ENCODE results near the gene SLC25A28. TPM values are rescaled to one million over a fixed set of nuclear protein-coding genes. Genes with fewer than 3 reads are reported as not detected.
"Not testable (repeated sequence)": the region's sequence is repeated elsewhere in the genome, so short reads cannot be mapped to it uniquely, and the experiment has no call there.

Gene SLC25A28
- total and polyA plus RNA-seq, 3 donors from 2014 or later, result 58.2 to 202 (median 89.3) TPM

GRCh38 chr10:99630433-99630832 is 10.2 kb upstream of the SLC25A28 start:
- TF ChIP-seq CTCF (IDR thresholded peaks at IDR 0.05) (peak in 1 of 3 experiments; percentile 22), POLR2A (IDR thresholded peaks at IDR 0.05) (no peak)
- intact Hi-C loops (cut with DNase I; ENCODE audit: low total_unique reads), result no loop called here
- WGBS, 2 donors, result 23 to 52% methylated on average over 2 of the region's 2 CpGs
- H3K27ac ChIP-seq, result no peak overlapping the region
- H3K36me3 ChIP-seq (ENCODE audit: low read depth, missing control alignments), result no peaks in the 10 kb centered on the region
- DNase-seq, result peak; percentile 50
- no peaks in the 10 kb centered on the region for H3K4me1 ChIP-seq
- H3K9me3 ChIP-seq, result no peaks in the 10 kb centered on the region
- no peaks in the 10 kb centered on the region for H3K27me3 ChIP-seq
- H3K4me3 ChIP-seq, result no peak overlapping the region

GRCh38 chr10:99629625-99629978 is 9.4 kb upstream of the SLC25A28 start:
- no peaks in the 10 kb centered on the region for H3K27me3 ChIP-seq
- DNase-seq, result no peak
- TF ChIP-seq CTCF (IDR thresholded peaks at IDR 0.05) (no peak), POLR2A (IDR thresholded peaks at IDR 0.05) (no peak)
- H3K9me3 ChIP-seq, result no peaks in the 10 kb centered on the region
- H3K27ac ChIP-seq, result no peak overlapping the region
- WGBS, 2 donors, result 64 to 100% methylated on average over 2 to 3 of the region's 3 CpGs
- H3K36me3 ChIP-seq (ENCODE audit: low read depth, missing control alignments), result no peaks in the 10 kb centered on the region
- intact Hi-C loops (cut with DNase I; ENCODE audit: low total_unique reads), result loop anchor here (10.0 kb wide), 1 partner anchor 195 kb away; the partner anchor contains the start of gene GOT1
- H3K4me1 ChIP-seq, result no peaks in the 10 kb centered on the region
- H3K4me3 ChIP-seq, result no peak overlapping the region

- Histone ChIP-seq H3K27me3 (no peaks in the 10 kb centered on the region), H3K4me1 (no peaks in the 10 kb centered on the region), H3K27ac (no peak overlapping the region), H3K4me3 (no peak overlapping the region), H3K9me3 (no peaks in the 10 kb centered on the region), H3K36me3 (ENCODE audit: low read depth, missing control alignments) (no peaks in the 10 kb centered on the region)
- intact Hi-C loops (cut with DNase I; ENCODE audit: low total_unique reads), result loop anchor here (10.0 kb wide), 1 partner anchor 194 kb away; the partner anchor contains the start of gene GOT1
- TF ChIP-seq CTCF (IDR thresholded peaks at IDR 0.05) (no peak), POLR2A (IDR thresholded peaks at IDR 0.05) (no peak)
- WGBS, 2 donors, result 81 to 88% methylated on average over 1 of the region's 1 CpG
- no peak for DNase-seq
These were observed 8.8 kb upstream of the SLC25A28 start for GRCh38 chr10:99628923-99629624.

- not testable (repeated sequence) for DNase-seq; H3K9me3 ChIP-seq; H3K27me3 ChIP-seq; H3K27ac ChIP-seq; H3K4me3 ChIP-seq; H3K4me1 ChIP-seq; H3K36me3 ChIP-seq (ENCODE audit: low read depth, missing control alignments)
- WGBS, 2 donors, result 61 to 67% methylated on average over 3 of the region's 3 CpGs
- intact Hi-C loops (cut with DNase I; ENCODE audit: low total_unique reads), result loop anchor here (10.0 kb wide), 1 partner anchor 190 kb away; the partner anchor contains the start of gene GOT1
These were observed 4.9 kb upstream of the SLC25A28 start for GRCh38 chr10:99625124-99625523.

- DNase-seq, result no peak
These were observed 3.7 kb upstream of the SLC25A28 start for GRCh38 chr10:99623919-99624318.

More at GRCh38 chr10:99623919-99624318, 3.7 kb upstream of the SLC25A28 start:
- H3K4me3 ChIP-seq, result no peak overlapping the region
- peaks cover 15% of the 10 kb centered on the region for H3K4me1 ChIP-seq
- H3K27me3 ChIP-seq, result no peaks in the 10 kb centered on the region
- H3K27ac ChIP-seq, result no peak overlapping the region
- intact Hi-C loops (cut with DNase I; ENCODE audit: low total_unique reads), result loop anchor here (10.0 kb wide), 1 partner anchor 189 kb away; the partner anchor contains the start of gene GOT1
- H3K36me3 ChIP-seq (ENCODE audit: low read depth, missing control alignments), result no peaks in the 10 kb centered on the region
- TF ChIP-seq POLR2A (IDR thresholded peaks at IDR 0.05) (no peak), CTCF (IDR thresholded peaks at IDR 0.05) (no peak)
- no peaks in the 10 kb centered on the region for H3K9me3 ChIP-seq

All from testis (tissue), 3 donors.